ENCODE measurements around the gene SLC22A23.

- TF ChIP-seq, protein P1, sequence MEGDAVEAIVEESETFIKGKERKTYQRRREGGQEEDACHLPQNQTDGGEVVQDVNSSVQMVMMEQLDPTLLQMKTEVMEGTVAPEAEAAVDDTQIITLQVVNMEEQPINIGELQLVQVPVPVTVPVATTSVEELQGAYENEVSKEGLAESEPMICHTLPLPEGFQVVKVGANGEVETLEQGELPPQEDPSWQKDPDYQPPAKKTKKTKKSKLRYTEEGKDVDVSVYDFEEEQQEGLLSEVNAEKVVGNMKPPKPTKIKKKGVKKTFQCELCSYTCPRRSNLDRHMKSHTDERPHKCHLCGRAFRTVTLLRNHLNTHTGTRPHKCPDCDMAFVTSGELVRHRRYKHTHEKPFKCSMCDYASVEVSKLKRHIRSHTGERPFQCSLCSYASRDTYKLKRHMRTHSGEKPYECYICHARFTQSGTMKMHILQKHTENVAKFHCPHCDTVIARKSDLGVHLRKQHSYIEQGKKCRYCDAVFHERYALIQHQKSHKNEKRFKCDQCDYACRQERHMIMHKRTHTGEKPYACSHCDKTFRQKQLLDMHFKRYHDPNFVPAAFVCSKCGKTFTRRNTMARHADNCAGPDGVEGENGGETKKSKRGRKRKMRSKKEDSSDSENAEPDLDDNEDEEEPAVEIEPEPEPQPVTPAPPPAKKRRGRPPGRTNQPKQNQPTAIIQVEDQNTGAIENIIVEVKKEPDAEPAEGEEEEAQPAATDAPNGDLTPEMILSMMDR (tag by site-specific recombination; IDR thresholded peaks at IDR 0.05) = no peak
- no peak for TF ChIP-seq TCF7L2 (IDR thresholded peaks at IDR 0.05; ENCODE audit: borderline replicate concordance, low read depth, low read length)
- TF ChIP-seq ZSCAN5A (tag by site-specific recombination; IDR thresholded peaks at IDR 0.05) = no peak
- TF ChIP-seq ZBTB48 (tag by site-specific recombination; IDR thresholded peaks at IDR 0.05) = no peak
- no peak for TF ChIP-seq ZNF792 (tag by site-specific recombination; IDR thresholded peaks at IDR 0.05)
These were observed 14.9 kb upstream of the SLC22A23 start for GRCh38 chr6:3471711-3472110.
